NCI-H526 treated with DMSO at 0.1 percent for 48 hours (cell line): ENCODE results near the gene PRRC1.
"Not testable (repeated sequence)": the region's sequence is repeated elsewhere in the genome, so short reads cannot be mapped to it uniquely, and the experiment has no call there.

ENCODE experiments used
- DNase-seq: peaks from one replicate; lab custom pipeline; 2025; lab: John Stamatoyannopoulos, UW

Gene PRRC1

DNA sequence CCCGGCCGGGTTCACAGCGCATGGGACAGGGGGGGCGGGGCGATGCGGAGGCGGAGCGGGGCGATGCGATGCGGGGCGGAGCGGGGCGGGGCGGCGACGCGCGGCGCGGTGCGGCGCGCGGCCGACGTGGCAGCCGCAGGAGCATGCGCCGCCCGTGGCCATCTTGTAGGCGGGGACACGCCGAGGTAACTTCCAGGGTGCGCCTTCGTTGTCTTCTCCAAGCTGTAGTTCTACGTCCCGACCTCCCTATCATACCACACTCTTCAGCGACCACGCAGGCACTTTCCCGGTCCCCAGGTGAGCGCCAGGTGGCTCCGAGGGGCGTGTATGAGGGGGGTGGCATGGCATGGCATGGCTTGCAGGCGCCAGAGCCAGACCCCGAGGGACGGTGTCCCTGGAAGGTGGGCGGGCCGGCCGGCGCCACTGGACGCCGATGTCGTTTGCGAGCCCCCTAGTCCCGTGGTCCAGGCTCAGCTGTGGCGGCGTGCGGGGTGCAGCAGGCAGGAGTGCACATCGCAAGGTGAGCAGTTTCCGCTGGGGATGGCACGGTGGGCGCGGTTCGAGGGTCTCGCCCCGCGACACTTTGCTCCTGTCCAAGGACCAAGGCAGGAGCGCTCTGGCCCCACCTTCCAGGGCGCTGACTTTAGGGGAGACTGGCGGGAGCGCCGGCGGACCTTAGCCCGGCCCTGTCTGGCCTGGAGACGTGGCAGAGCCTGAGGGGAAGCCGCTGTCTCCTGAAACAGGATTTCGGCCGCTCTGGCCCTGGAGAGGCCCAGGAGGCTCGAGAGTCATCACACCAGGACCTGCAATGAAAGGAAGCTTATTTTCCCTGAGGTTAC is at the start of gene PRRC1:
Gene PRRC1 (plus strand): TSS at position 161 of the 839 bp plus-strand sequence. CDS start 5,840 bp downstream, outside the sequence.
- peak; percentile 70 for DNase-seq

DNA sequence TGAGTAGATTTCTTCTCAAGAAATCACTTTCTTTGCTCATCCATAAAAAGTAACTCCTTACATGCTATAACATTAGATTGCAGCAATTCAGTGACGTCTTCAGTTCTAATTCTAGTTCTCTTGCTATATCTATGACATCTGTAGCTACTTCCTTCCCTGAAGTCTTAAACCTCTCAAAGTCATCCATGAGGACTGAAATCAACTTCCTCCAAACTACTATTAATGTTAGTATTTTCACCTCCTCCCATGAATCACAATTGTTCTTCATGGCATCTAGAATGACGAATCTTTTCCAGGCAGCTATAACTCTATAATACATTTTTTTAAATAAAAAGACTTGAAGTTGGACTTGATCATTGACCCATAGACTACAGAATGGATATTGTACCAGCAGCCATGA is 46.2 kb upstream of the PRRC1 start:
- DNase-seq, result no peak

- no peak for DNase-seq
These were observed 44.7 kb upstream of the PRRC1 start for GRCh38 chr5:127472700-127473099.

- no peak for DNase-seq
These were observed 31.0 kb upstream of the PRRC1 start for GRCh38 chr5:127486471-127486870.

GRCh38 chr5:127492854-127493738 is 24.3 kb upstream of the PRRC1 start:
- peak; percentile 52 for DNase-seq

- DNase-seq, result no peak
These were observed 18.9 kb upstream of the PRRC1 start for GRCh38 chr5:127498548-127498947.

DNA sequence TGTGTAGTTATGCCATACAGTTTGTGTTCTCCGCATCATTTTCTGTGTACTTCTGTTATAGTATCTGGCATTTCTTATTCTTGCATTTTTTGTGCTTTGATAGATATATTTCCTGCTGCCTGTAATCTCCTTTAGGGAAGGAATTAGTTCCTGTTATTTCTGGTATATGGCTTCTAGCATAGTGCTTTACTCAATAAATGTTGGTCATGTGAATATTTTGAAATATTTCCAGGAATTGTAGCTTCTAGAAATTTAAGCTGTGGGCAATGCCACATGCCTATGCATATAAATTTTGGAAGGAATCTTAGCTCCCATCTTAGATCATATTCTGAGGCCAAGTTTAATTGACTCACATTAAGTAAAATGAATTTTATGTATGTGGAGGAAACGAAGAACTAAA is 11.5 kb upstream of the PRRC1 start:
- DNase-seq, result no peak

DNA sequence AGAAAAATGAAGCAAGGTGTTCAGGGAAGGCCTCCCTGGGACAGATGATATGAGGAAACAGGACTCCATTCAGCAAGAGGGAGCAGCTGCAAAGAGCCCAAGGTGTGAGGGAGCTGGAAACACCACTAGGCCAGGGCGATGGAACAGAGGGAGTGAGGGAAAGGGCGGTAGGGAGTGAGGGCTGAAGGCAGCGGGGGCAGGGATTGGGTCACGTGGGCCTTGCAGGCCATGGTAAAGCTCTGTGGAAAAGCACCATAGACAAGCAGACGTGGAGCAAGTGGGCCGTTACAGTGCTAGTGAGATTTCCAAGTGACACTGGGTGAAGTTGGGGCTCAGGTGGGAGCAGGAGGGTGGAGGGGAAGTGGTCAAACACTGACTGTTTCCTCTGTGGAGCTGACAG is 10.8 kb upstream of the PRRC1 start:
- DNase-seq, result no peak

DNA sequence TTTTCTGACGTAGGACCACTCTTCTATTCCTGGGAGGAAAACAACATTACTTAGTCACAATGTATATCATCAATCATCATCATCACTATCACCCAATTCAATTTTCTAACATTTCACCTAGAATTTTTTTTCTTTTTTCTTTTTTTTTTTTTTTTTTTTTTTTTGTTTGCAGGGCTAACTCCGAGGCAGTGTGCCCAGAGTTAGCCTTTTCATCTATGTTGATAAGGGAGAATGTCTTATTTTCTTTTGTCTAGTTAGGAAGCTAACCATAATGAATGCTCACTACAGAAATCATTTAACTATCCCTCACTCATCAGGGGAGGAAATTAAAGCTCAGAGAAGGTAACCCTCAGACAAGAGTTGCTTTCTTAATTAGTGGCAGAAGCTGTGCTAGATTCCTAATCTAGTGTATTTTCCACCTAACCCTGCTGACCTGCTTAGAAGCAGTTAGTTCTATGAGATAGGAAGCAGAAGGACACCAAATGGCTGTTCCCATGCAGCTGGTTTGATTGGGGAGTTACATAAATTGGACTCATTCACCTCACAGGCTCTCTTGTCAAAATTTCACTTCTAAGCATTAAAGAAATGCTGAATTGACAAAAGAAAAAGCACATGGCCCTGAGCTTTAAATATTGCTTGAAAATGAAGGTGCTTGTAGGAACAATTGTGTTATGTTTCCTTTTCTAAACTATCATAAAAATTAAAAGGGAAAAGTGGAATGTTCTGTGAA is 8.6 kb upstream of the PRRC1 start:
- no peak for DNase-seq

DNA sequence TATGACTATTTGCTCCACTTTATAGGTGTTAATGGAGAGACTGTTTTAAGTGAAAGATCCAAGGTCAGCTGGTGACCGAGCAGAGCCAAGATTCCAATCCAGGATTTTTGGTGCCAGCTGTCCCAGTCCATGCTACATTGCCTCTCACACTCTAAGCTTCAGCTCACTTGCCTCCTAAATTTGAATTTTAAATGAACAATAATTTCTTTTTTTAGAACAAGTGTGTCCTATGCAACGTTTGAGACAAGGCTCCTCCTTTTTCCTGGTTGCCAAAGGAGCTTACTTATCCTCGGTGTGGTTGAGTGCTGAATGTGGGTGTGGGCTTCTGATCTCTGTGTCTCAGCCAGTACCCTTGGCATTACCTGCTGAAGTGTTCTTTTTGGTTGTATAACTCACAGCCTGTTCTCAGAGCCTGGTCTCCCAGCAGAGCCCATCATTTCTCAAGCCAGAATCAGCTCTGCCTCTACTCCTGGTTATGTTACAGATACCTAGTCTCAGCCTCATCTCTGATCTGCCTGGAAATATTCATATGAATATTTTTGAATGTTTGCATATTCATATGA is 4.0 kb upstream of the PRRC1 start:
- no peak for DNase-seq

DNA sequence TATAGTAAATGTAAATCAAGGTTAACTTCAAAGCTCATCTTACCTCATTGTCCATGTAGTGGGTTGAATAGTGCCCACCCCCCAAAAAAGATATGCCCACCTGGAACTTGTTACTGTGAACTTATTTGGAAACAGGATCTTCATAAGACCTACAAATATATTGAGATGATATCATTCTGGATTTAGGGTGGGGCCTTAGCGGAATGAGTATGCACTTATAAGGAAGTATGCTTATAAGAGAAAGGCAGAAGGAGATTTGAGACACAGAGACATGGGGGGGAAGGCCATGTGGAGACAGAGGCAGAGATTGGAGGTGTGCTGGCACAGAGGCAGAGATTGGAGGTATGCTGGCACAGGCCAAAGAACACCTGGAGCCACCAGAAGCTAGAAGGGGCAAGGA is 2.6 kb upstream of the PRRC1 start:
- DNase-seq, result no peak

- DNase-seq, result no peak
These were observed 1.6 kb upstream of the PRRC1 start for GRCh38 chr5:127515693-127516440.

- DNase-seq, result peak; percentile 70
These were observed 345 bp upstream of the PRRC1 start for GRCh38 chr5:127517110-127517479.

GRCh38 chr5:127518319-127518621 is 830 bp downstream of the PRRC1 start:
- DNase-seq, result no peak

GRCh38 chr5:127519527-127519926 is 2.1 kb downstream of the PRRC1 start:
- no peak for DNase-seq

GRCh38 chr5:127521138-127521770 is 3.8 kb downstream of the PRRC1 start:
- DNase-seq, result no peak

DNA sequence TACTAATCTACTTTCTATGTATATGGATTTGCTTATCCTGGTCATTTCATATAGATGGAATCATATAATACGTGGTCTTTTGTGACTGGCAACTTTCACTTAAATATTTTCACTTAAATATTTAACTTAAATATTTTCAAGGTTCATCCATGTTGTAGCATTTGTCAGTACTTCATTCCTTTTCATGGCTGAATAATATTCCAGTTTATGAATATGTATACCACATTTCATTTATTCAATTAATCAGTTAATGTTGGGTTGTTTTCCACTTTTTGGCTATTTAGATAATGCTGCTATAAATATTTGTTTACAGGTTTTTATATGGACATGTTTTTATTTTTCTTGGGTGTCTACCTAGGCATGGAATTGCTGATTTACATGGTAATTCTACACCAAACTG is 7.7 kb downstream of the PRRC1 start:
- DNase-seq, result no peak

DNA sequence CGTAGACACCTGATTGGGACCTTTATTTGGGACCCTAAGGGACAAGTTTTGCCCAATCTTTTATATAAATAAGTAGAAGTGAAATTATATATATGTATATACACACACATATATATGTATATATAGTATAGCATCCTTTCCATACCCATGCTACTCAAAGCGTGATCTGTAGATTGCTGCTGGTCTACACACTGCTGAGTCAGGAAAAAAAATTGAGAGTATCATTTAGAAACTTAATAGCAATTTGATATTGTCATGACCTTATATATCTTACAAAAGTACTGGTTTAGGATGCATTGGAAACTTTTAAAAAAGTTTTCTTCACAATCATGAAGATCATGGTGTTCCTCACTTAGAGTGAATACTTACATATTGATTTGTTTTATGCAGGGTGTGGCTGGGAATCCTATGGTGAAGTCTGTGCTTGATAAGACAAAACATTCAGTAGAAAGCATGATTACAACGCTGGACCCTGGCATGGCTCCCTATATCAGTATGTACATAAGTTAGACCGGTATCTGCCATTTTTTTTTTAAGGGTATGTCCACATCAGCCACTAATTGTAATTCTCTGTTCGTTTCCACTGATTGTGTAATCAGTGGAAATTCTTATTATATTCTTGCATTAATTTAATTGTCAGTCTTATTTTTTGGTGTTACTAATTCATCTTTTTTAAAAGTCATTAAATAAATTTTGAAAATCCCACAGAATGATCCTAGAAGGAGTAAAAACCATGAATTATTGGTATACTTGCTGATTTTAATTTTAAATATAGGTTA is 12.7 kb downstream of the PRRC1 start:
- no peak for DNase-seq

GRCh38 chr5:127536687-127537086 is 19.2 kb downstream of the PRRC1 start:
- DNase-seq, result no peak

DNA sequence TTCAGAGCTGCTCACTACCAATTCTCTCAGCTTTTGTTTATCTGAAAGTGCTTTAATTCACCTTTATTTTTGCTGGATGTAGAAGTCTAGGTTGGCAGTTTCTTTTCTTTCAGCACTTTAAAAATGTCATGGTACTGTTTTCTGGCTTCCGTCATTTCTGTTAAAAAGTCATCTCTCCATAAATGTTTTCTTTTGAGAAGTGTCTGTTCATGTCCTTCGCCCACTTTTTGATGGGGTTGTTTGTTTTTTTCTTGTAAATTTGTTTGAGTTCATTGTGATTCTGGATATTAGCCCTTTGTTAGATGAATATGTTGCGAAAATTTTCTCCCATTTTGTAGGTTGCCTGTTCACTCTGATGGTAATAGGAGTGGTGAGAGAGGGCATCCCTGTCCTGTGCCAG is 23.1 kb downstream of the PRRC1 start:
- not testable (repeated sequence) for DNase-seq
